ENCODE results near the gene TEDC2. TPM values are rescaled to one million over a fixed set of nuclear protein-coding genes. Genes with fewer than 3 reads are reported as not detected.

The TEDC2 gene
- total and polyA plus RNA-seq, 10 of the 15 experiments (the other 5 are each of a cell fraction or from before 2014, with no cell fraction given): 0.23 to 47.9 (median 19.1) TPM

DNA sequence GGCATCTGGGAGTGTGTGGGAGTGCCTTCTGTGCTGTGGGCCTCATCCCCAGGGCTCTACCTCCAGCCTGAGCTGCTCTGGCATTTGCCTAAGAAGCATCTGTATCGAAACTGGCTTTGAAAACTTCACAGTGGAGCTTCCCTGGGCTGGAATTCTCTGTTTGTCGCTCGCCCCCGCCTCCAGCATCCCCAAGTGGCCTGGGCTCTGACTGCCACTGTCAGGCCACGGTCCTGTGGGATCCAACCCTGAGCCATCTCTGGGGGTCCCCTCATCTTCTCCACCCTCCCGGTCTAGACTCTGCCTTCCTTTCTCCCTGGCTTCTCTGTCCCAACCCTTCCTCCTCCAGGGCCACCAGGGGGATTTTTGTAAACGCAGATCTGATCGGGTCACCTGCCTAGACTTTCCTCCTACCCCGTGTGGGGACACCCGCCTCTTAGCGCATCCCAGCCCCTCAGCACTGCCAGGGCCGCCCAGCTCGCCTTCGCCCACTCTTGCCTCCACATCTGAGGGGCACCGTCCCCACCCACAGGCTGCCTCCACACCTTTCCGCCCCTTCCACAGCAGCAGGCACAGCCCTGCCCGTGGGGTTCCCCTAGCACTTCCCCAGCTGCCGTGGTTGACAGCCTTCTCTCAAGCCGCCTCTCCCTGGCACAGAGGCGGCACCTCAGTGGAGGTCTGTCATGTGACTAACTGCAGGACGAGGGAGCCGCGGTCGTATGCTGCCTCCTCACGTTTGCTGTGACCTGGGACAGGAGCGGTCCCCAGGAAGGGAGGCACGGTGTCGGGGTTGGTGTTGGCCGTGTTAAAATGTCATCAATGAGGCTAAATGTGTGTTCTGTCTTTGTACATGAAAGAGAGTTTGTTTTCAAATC, 27.0 kb downstream of the TEDC2 start (continued):
- TF ChIP-seq, protein P1, sequence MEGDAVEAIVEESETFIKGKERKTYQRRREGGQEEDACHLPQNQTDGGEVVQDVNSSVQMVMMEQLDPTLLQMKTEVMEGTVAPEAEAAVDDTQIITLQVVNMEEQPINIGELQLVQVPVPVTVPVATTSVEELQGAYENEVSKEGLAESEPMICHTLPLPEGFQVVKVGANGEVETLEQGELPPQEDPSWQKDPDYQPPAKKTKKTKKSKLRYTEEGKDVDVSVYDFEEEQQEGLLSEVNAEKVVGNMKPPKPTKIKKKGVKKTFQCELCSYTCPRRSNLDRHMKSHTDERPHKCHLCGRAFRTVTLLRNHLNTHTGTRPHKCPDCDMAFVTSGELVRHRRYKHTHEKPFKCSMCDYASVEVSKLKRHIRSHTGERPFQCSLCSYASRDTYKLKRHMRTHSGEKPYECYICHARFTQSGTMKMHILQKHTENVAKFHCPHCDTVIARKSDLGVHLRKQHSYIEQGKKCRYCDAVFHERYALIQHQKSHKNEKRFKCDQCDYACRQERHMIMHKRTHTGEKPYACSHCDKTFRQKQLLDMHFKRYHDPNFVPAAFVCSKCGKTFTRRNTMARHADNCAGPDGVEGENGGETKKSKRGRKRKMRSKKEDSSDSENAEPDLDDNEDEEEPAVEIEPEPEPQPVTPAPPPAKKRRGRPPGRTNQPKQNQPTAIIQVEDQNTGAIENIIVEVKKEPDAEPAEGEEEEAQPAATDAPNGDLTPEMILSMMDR (IDR thresholded peaks at IDR 0.05 in 2 of 3, conservative IDR thresholded peaks at IDR 0.05 in 1 of 3; ENCODE audit: control insufficient read depth in 2 of 3, extremely low read depth in 1 of 3, insufficient read depth in 1 of 3, low read depth in 3 of 3, low read length in 3 of 3): peak; percentile 49 to 95 (median 67); a peak in 5 of 6 replicates
- TF ChIP-seq CREB1 (IDR thresholded peaks at IDR 0.05; ENCODE audit: low read depth): no peak

DNA sequence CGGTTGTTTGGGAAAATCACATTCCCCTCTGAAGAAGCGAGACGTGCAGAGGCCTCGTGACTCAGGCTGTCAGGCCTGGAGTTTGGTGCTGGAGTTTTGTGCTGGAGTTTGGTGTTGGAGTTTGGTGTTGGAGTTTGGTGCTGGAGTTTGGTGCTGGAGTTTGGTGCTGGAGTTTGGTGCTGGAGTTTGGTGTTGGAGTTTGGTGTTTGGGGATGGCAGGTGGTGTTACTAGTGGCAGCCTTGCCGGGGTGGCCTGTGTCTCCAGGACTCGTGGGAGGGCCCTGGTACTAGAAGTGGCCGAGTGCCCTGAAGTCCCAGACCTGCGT, 27.6 kb downstream of the TEDC2 start:
- 67% methylated on average over 8 of the region's 8 CpGs for WGBS (ENCODE audit: insufficient coverage, insufficient replicate concordance, low lambda C conversion rate, missing lambda C conversion rate)
- in situ Hi-C loops (cut with MboI) (no loop called here), intact Hi-C loops (cut with micrococcal nuclease; ENCODE audit: unreplicated experiment) (loop anchor here (5.0 kb wide), 1 partner anchor 145 kb away; the partner anchor contains the start of gene ABCA3)
- Histone ChIP-seq H3K79me2 (ENCODE audit: control insufficient read depth, insufficient read depth, low read length) (no peaks in the 10 kb centered on the region), H3K4me1 (ENCODE audit: control insufficient read depth, insufficient read depth, low read length) (peaks cover 16% of the 10 kb centered on the region), H3K36me3 (ENCODE audit: control insufficient read depth in 2 of 2, insufficient read depth in 2 of 2, low read length in 1 of 2) (no peaks in the 10 kb centered on the region; a peak in 1 of 4 replicates), H3K9me3 (replicated peaks; ENCODE audit: control insufficient read depth, insufficient read depth, low read length) (no peaks in the 10 kb centered on the region), H3K27ac (ENCODE audit: control insufficient read depth, insufficient read depth) (no peak overlapping the region), H2AFZ (ENCODE audit: control insufficient read depth, low read depth, low read length) (peak overlapping the region; percentile 64), H3K9ac (ENCODE audit: control insufficient read depth, insufficient read depth, low read length) (no peak overlapping the region), H3K4me2 (ENCODE audit: control insufficient read depth, insufficient read depth) (peak overlapping the region; percentile 50), H3K4me3 (no peak overlapping the region), H4K20me1 (ENCODE audit: control insufficient read depth, insufficient read depth) (no peaks in the 10 kb centered on the region), H3K27me3 (replicated peaks in 1 of 2; ENCODE audit: control insufficient read depth in 2 of 2, insufficient read depth in 2 of 2, low read length in 1 of 2) (no peaks in the 10 kb centered on the region)
- DNase-seq (ENCODE audit: low read depth, low spot score) (no peak), FAIRE-seq (peak; percentile 7), ATAC-seq (no peak)
- ChIA-PET CTCF (interaction anchor here (0.8 to 4.1 kb wide), 8 partner anchors 10 to 292 kb away, joined by 3 to 39 read pairs (median 6); partner anchors contain the start of genes CCNF and TBC1D24), RAD21 (ENCODE audit: unreplicated experiment) (interaction anchor here (1.0 to 3.8 kb wide), 5 partner anchors 18 to 293 kb away, joined by 3 to 21 read pairs (median 4); partner anchors contain the start of genes CCNF, NTN3 and TEDC2), SMC1A (ENCODE audit: uncharacterized antibody, unreplicated experiment) (interaction anchor here (0.5 to 2.1 kb wide), 6 partner anchors 9 to 190 kb away, joined by 3 to 8 read pairs (median 3); no protein-coding TSS in a partner anchor), POLR2A (interaction anchor here (0.7 to 3.4 kb wide), 4 partner anchors 9 to 58 kb away, joined by 3 to 10 read pairs (median 5); partner anchors contain the start of gene CCNF)
- BruUV-seq (replicated peaks): no TSS peak
- TF ChIP-seq ZNF274 (IDR thresholded peaks at IDR 0.05; ENCODE audit: insufficient read depth, insufficient read length) (no peak), HDAC2 (IDR thresholded peaks at IDR 0.05) (no peak), ELK1 (IDR thresholded peaks at IDR 0.05; ENCODE audit: low read depth, low read length) (no peak), ZNF384 (IDR thresholded peaks at IDR 0.05; ENCODE audit: borderline replicate concordance, low read depth, low read length) (no peak), IRF5 (IDR thresholded peaks at IDR 0.05; ENCODE audit: borderline replicate concordance) (no peak), RFX5 (IDR thresholded peaks at IDR 0.05; ENCODE audit: low read depth, low read length) (no peak), NFYA (IDR thresholded peaks at IDR 0.05; ENCODE audit: borderline replicate concordance, low read depth, low read length) (no peak), SP1 (IDR thresholded peaks at IDR 0.05; ENCODE audit: low read depth, low read length) (no peak), E2F4 (IDR thresholded peaks at IDR 0.05; ENCODE audit: low read depth, low read length) (no peak), SMC3 (IDR thresholded peaks at IDR 0.05; ENCODE audit: borderline replicate concordance, low read length) (no peak), POLR2AphosphoS2 (IDR thresholded peaks at IDR 0.05; ENCODE audit: low read depth, low read length) (no peak)
- TF ChIP-seq, protein P2, sequence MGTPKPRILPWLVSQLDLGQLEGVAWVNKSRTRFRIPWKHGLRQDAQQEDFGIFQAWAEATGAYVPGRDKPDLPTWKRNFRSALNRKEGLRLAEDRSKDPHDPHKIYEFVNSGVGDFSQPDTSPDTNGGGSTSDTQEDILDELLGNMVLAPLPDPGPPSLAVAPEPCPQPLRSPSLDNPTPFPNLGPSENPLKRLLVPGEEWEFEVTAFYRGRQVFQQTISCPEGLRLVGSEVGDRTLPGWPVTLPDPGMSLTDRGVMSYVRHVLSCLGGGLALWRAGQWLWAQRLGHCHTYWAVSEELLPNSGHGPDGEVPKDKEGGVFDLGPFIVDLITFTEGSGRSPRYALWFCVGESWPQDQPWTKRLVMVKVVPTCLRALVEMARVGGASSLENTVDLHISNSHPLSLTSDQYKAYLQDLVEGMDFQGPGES (IDR thresholded peaks at IDR 0.05): no peak

Measured in GM12878 (cell line).